H9 (cell line): ENCODE results near the gene PROM1. TPM values are rescaled to one million over a fixed set of nuclear protein-coding genes. Genes with fewer than 3 reads are reported as not detected.
A peak's percentile ranks its signal among the peaks of the same experiment; 100 is the strongest.

Source experiments
- DNase-seq: peaks from one replicate; pipeline ENCODE4 v3.0.0-alpha.2; 2017
- H2AFZ ChIP-seq: one replicate; pipeline ENCODE4 v1.6.1; 2013; ENCODE audit warnings: mild to moderate bottlenecking, low read length, control low read depth, moderate library complexity
- H2AK5ac ChIP-seq: 2 replicates; pipeline ENCODE4 v1.6.1; 2013; ENCODE audit warnings: low read length, control low read depth, mixed read lengths; ENCODE audit not compliant: insufficient read length
- H2BK120ac ChIP-seq: one replicate; pipeline ENCODE4 v1.6.1; 2013; ENCODE audit warnings: low read depth, mild to moderate bottlenecking, low read length, control low read depth, inconsistent platforms; ENCODE audit not compliant: poor library complexity, severe bottlenecking
- H2BK12ac ChIP-seq: 2 replicates; pipeline ENCODE4 v1.6.1; 2013; ENCODE audit warnings: low read length, control low read depth, mixed read lengths, low read depth; ENCODE audit not compliant: insufficient read length
- H2BK15ac ChIP-seq: 2 replicates; pipeline ENCODE4 v1.6.1; 2013; ENCODE audit warnings: low read depth, low read length, control low read depth
- H2BK20ac ChIP-seq: one replicate; pipeline ENCODE4 v1.6.1; 2013; ENCODE audit warnings: low read depth, mild to moderate bottlenecking, low read length, control low read depth, inconsistent platforms; ENCODE audit not compliant: poor library complexity, severe bottlenecking
- H2BK5ac ChIP-seq: 2 replicates; pipeline ENCODE4 v1.6.1; 2013; ENCODE audit warnings: low read length, control low read depth, mixed read lengths; ENCODE audit not compliant: insufficient read length
- H3K14ac ChIP-seq: 2 replicates; pipeline ENCODE4 v1.6.1; 2013; ENCODE audit warnings: low read length, control low read depth; ENCODE audit not compliant: insufficient read depth
- H3K18ac ChIP-seq: 2 replicates; pipeline ENCODE4 v1.6.1; 2013; ENCODE audit warnings: low read depth, mild to moderate bottlenecking, mixed read lengths, low read length, control low read depth; ENCODE audit not compliant: insufficient read length
- H3K23ac ChIP-seq: 2 replicates; pipeline ENCODE4 v1.6.1; 2013; ENCODE audit warnings: low read length, control low read depth, mixed read lengths, low read depth; ENCODE audit not compliant: insufficient read length
- H3K23me2 ChIP-seq: 2 replicates; pipeline ENCODE4 v1.6.1; 2013; ENCODE audit warnings: low read depth, mild to moderate bottlenecking, mixed read lengths, low read length, control low read depth; ENCODE audit not compliant: insufficient read length, poor library complexity, severe bottlenecking
- H3K27ac ChIP-seq: 2 replicates; pipeline ENCODE4 v1.5.1; 2013; ENCODE audit warnings: low read length, control low read depth, mixed read lengths, low read depth; ENCODE audit not compliant: insufficient read length
- H3K27me3 ChIP-seq: 2 replicates; pipeline ENCODE4 v1.6.1; 2013; ENCODE audit warnings: low read length, control low read depth, inconsistent platforms; ENCODE audit not compliant: insufficient read depth
- H3K4ac ChIP-seq: 2 replicates; pipeline ENCODE4 v1.6.1; 2013; ENCODE audit warnings: low read depth, mild to moderate bottlenecking, control low read depth, inconsistent platforms, low read length, moderate library complexity
- H3K4me1 ChIP-seq: 2 replicates; pipeline ENCODE4 v1.6.1; 2013; ENCODE audit warnings: low read length, control low read depth, inconsistent platforms; ENCODE audit not compliant: insufficient read depth
- H3K4me2 ChIP-seq: 2 replicates; pipeline ENCODE4 v1.6.1; 2013; ENCODE audit warnings: low read length, control low read depth, mixed read lengths; ENCODE audit not compliant: insufficient read length, insufficient read depth
- H3K56ac ChIP-seq: 2 replicates; pipeline ENCODE4 v1.6.1; 2013; ENCODE audit warnings: low read depth, mild to moderate bottlenecking, mixed read lengths, low read length, control low read depth; ENCODE audit not compliant: insufficient read length
- H3K79me1 ChIP-seq: 2 replicates; pipeline ENCODE4 v1.6.1; 2013; ENCODE audit warnings: low read depth, mild to moderate bottlenecking, moderate library complexity, low read length, control low read depth, inconsistent platforms; ENCODE audit not compliant: insufficient read depth, poor library complexity, severe bottlenecking
- H3K79me2 ChIP-seq: 2 replicates; pipeline ENCODE4 v1.6.1; 2013; ENCODE audit warnings: low read length, control low read depth, inconsistent platforms; ENCODE audit not compliant: insufficient read depth
- H3K9ac ChIP-seq: 2 replicates; pipeline ENCODE4 v1.6.1; 2013; ENCODE audit warnings: low read length, control low read depth, mixed read lengths; ENCODE audit not compliant: insufficient read length; ENCODE audit errors: extremely low read depth
- H3K9me3 ChIP-seq: one replicate; pipeline ENCODE4 v1.6.1; 2013; ENCODE audit warnings: low read depth, low read length, inconsistent platforms; ENCODE audit not compliant: control insufficient read depth
- H3T11ph ChIP-seq: one replicate; pipeline ENCODE4 v1.6.1; 2013; ENCODE audit warnings: mild to moderate bottlenecking, low read length, control low read depth, inconsistent platforms
- H4K20me1 ChIP-seq: one replicate; pipeline ENCODE4 v1.6.1; 2013; ENCODE audit not compliant: control insufficient read depth, insufficient read length, insufficient read depth
- H4K5ac ChIP-seq: 2 replicates; pipeline ENCODE4 v1.6.1; 2013; ENCODE audit warnings: low read depth, mild to moderate bottlenecking, mixed read lengths, low read length, control low read depth; ENCODE audit not compliant: insufficient read length
- H4K8ac ChIP-seq: replicated peaks from 2 replicates; pipeline ENCODE4 v1.6.1; 2013; ENCODE audit warnings: low read length, control low read depth, mixed read lengths, low read depth; ENCODE audit not compliant: insufficient read length
- H4K91ac ChIP-seq: 2 replicates; pipeline ENCODE4 v1.6.1; 2013; ENCODE audit warnings: low read depth, mild to moderate bottlenecking, moderate library complexity, mixed read lengths, low read length, control low read depth; ENCODE audit not compliant: insufficient read length
- H3K27ac Mint-ChIP-seq, 3 experiments: 2 replicates in 2 of 3; 3 replicates in 1 of 3; pipeline ENCODE4 v1.8.0; 2020 to 2021; ENCODE audit warnings: mixed read lengths in 3 of 3, mild to moderate bottlenecking in 1 of 3, moderate library complexity in 1 of 3
- H3K27me3 Mint-ChIP-seq: 2 replicates; pipeline ENCODE4 v1.8.0; 2021; ENCODE audit warnings: low read depth, mild to moderate bottlenecking, moderate library complexity, mixed read lengths
- H3K36me3 Mint-ChIP-seq, 3 experiments: 2 replicates in 2 of 3; 3 replicates in 1 of 3; pipeline ENCODE4 v1.8.0; 2020 to 2021; ENCODE audit warnings: low read depth in 3 of 3, mixed read lengths in 3 of 3; ENCODE audit not compliant: insufficient read depth in 1 of 3
- H3K4me1 Mint-ChIP-seq, 2 experiments: 2 replicates each; pipeline ENCODE4 v1.8.0; 2020; ENCODE audit warnings: mixed read lengths in 2 of 2
- H3K4me3 Mint-ChIP-seq, 2 experiments: 2 replicates in 1 of 2; 3 replicates in 1 of 2; pipeline ENCODE4 v1.8.0; 2020 to 2021; ENCODE audit warnings: mild to moderate bottlenecking in 2 of 2, mixed read lengths in 2 of 2, moderate library complexity in 1 of 2
- H3K9me3 Mint-ChIP-seq, 2 experiments: 2 replicates in 1 of 2; 3 replicates in 1 of 2; pipeline ENCODE4 v1.8.0; 2020; ENCODE audit warnings: mild to moderate bottlenecking in 2 of 2, mixed read lengths in 2 of 2, moderate library complexity in 1 of 2
- CTCF ChIP-seq: fragments of 200-600 bp; sonication (generic); conservative IDR thresholded peaks from 3 replicates; pipeline ENCODE4 v1.8.0; 2021; ENCODE audit warnings: antibody characterized with exemption, mild to moderate bottlenecking
- WGBS: extraction: QIAGEN DNeasy Blood & Tissue Kit; methylation state at CpG from one replicate; pipeline ENCODE4 v1.1.7; 2013; ENCODE audit warnings: missing lambda C conversion rate, low lambda C conversion rate, mixed read lengths; ENCODE audit not compliant: insufficient read length; ENCODE audit errors: extremely low coverage; 5-methylcytosine and 5-hydroxymethylcytosine counted together
- total RNA-seq: library from RNA; stranded (reverse); gene quantifications from 2 replicates; pipeline ENCODE4 v1.2.1, GENCODE V29; 2021

PROM1 gene
- total RNA-seq, 1 experiment from 2014 or later = 98.3 TPM

GRCh38 chr4:15938182-15938581, 145.6 kb downstream of the PROM1 start:
- Histone ChIP-seq H2BK120ac (no peak overlapping the region), H4K20me1 (no peaks in the 10 kb centered on the region), H3K9me3 (no peaks in the 10 kb centered on the region), H3K4me2 (no peak overlapping the region), H2BK5ac (no peak overlapping the region), H2BK15ac (no peak overlapping the region), H2BK20ac (no peak overlapping the region), H3K79me2 (no peaks in the 10 kb centered on the region), H4K91ac (no peak overlapping the region), H3K27me3 (no peaks in the 10 kb centered on the region), H3K14ac (no peak overlapping the region), H4K5ac (no peak overlapping the region), H3T11ph (no peak overlapping the region), H3K4me1 (no peaks in the 10 kb centered on the region; the same call in 1 of the 2 replicates), H3K23ac (no peak overlapping the region), H3K4ac (no peak overlapping the region), H2AK5ac (no peak overlapping the region), H3K79me1 (no peaks in the 10 kb centered on the region), H3K18ac (no peak overlapping the region), H2BK12ac (no peak overlapping the region), H2AFZ (no peak overlapping the region), H3K9ac (no peak overlapping the region), H3K56ac (no peak overlapping the region), H3K27ac (no peak overlapping the region), H3K23me2 (no peaks in the 10 kb centered on the region), H4K8ac (no peak overlapping the region)
- Mint-ChIP-seq H3K4me3 (no peak overlapping the region), H3K4me1 (peaks cover 7% of the 10 kb centered on the region in 2 experiments), H3K36me3 (no peaks in the 10 kb centered on the region), H3K27me3 (no peaks in the 10 kb centered on the region; the same call in 1 of the 2 replicates), H3K9me3 (no peaks in the 10 kb centered on the region), H3K27ac (peak overlapping the region in 1 of 3 experiments; percentile 49; a peak in 1 of 7 replicates)
- peak; percentile 51 for DNase-seq
- TF ChIP-seq CTCF = no peak
- WGBS = no CpG with 5 or more reads among the region's 8 CpGs
